Measurements from ENCODE around the gene RGS5.

RGS5 gene

GRCh38 chr1:163188947-163189346 is 13.8 kb downstream of the RGS5 start:
- DNase-seq (ENCODE audit: low read depth in 1 of 2, low spot score in 1 of 2), result no peak
- Histone ChIP-seq H3K27me3 (ENCODE audit: insufficient read depth, poor library complexity, severe bottlenecking) (peaks cover 8% of the 10 kb centered on the region), H3K27ac (replicated peaks) (no peak overlapping the region), H3K4me3 (replicated peaks; ENCODE audit: insufficient read depth, low read length) (no peak overlapping the region)
- TF ChIP-seq GABPA (IDR thresholded peaks at IDR 0.05; ENCODE audit: low read depth) (no peak), SPI1 (IDR thresholded peaks at IDR 0.05; ENCODE audit: borderline replicate concordance, low read depth) (no peak), REST (IDR thresholded peaks at IDR 0.05; ENCODE audit: insufficient replicate concordance, low read depth) (no peak), CTCF (IDR thresholded peaks at IDR 0.05; ENCODE audit: insufficient read depth, low read length) (no peak), POLR2AphosphoS5 (IDR thresholded peaks at IDR 0.05; ENCODE audit: low read depth) (no peak)

- TF ChIP-seq POLR2AphosphoS5 (IDR thresholded peaks at IDR 0.05; ENCODE audit: low read depth) (no peak), CTCF (IDR thresholded peaks at IDR 0.05; ENCODE audit: insufficient read depth, low read length) (no peak), GABPA (IDR thresholded peaks at IDR 0.05; ENCODE audit: low read depth) (no peak), REST (IDR thresholded peaks at IDR 0.05; ENCODE audit: insufficient replicate concordance, low read depth) (no peak), SPI1 (IDR thresholded peaks at IDR 0.05; ENCODE audit: borderline replicate concordance, low read depth) (no peak)
- peaks cover 6% of the 10 kb centered on the region for H3K27me3 ChIP-seq (ENCODE audit: insufficient read depth, poor library complexity, severe bottlenecking)
- no peak for DNase-seq (ENCODE audit: low read depth in 1 of 2, low spot score in 1 of 2)
- H3K27ac ChIP-seq (replicated peaks), result no peak overlapping the region
- H3K4me3 ChIP-seq (replicated peaks; ENCODE audit: insufficient read depth, low read length), result no peak overlapping the region
These were observed 14.9 kb downstream of the RGS5 start for GRCh38 chr1:163187849-163188248.

- Histone ChIP-seq H3K27me3 (ENCODE audit: insufficient read depth, poor library complexity, severe bottlenecking) (peaks cover 5% of the 10 kb centered on the region), H3K27ac (replicated peaks) (no peak overlapping the region), H3K4me3 (replicated peaks; ENCODE audit: insufficient read depth, low read length) (no peak overlapping the region)
- no peak for DNase-seq (ENCODE audit: low read depth in 1 of 2, low spot score in 1 of 2)
- TF ChIP-seq CTCF (IDR thresholded peaks at IDR 0.05; ENCODE audit: insufficient read depth, low read length) (no peak), GABPA (IDR thresholded peaks at IDR 0.05; ENCODE audit: low read depth) (no peak), REST (IDR thresholded peaks at IDR 0.05; ENCODE audit: insufficient replicate concordance, low read depth) (no peak), POLR2AphosphoS5 (IDR thresholded peaks at IDR 0.05; ENCODE audit: low read depth) (no peak), SPI1 (IDR thresholded peaks at IDR 0.05; ENCODE audit: borderline replicate concordance, low read depth) (no peak)
These were observed 15.9 kb downstream of the RGS5 start for GRCh38 chr1:163186862-163187261.

Data from HL-60 (cell line).